Activated CD4-positive, alpha-beta T cell treated with anti-CD3 and anti-CD28 coated beads, Interleukin-2, Interleukin-4, amounts not matched to agents 100 ng/mL and 50 ng/mL, durations not matched to agents 16 hours and 8 hours (primary cell): Measurements from ENCODE around the gene BBX.

Source experiments
- DNase-seq: peaks from one replicate; pipeline ENCODE4 v3.0.0-alpha.2; 2020; ENCODE audit warnings: low spot score

BBX gene

GRCh38 chr3:107599772-107600145 lies 77.0 kb downstream of the BBX start:
- DNase-seq: no peak

- no peak for DNase-seq
Observed at GRCh38 chr3:107600780-107601179, 78.0 kb downstream of the BBX start.

- no peak for DNase-seq
Observed at GRCh38 chr3:107604057-107604822, 81.5 kb downstream of the BBX start.

GRCh38 chr3:107611775-107612469 lies 89.2 kb downstream of the BBX start:
- no peak for DNase-seq

- DNase-seq: no peak
Observed at GRCh38 chr3:107612664-107613084, 89.9 kb downstream of the BBX start.

- no peak for DNase-seq
Observed at GRCh38 chr3:107619549-107619948, 96.8 kb downstream of the BBX start.

- no peak for DNase-seq
Observed at GRCh38 chr3:107620534-107620933, 97.8 kb downstream of the BBX start.

- DNase-seq: no peak
Observed at GRCh38 chr3:107621465-107621864, 98.7 kb downstream of the BBX start.

- no peak for DNase-seq
Observed at GRCh38 chr3:107627962-107628542, 105.3 kb downstream of the BBX start.

- no peak for DNase-seq
Observed at GRCh38 chr3:107629566-107629965, 106.8 kb downstream of the BBX start.

GRCh38 chr3:107630779-107631178 lies 108.0 kb downstream of the BBX start:
- peak; percentile 15 for DNase-seq

- DNase-seq: no peak
Observed at GRCh38 chr3:107632576-107632975, 109.8 kb downstream of the BBX start.

GRCh38 chr3:107633327-107634098 lies 110.8 kb downstream of the BBX start:
- DNase-seq: no peak

- DNase-seq: no peak
Observed at GRCh38 chr3:107634099-107634489, 111.3 kb downstream of the BBX start.

- DNase-seq: no peak
Observed at GRCh38 chr3:107637416-107638183, 114.8 kb downstream of the BBX start.

GRCh38 chr3:107641572-107642307 lies 119.0 kb downstream of the BBX start:
- no peak for DNase-seq

GRCh38 chr3:107643038-107643883 lies 120.5 kb downstream of the BBX start:
- DNase-seq: no peak

GRCh38 chr3:107644631-107645030 lies 121.9 kb downstream of the BBX start:
- no peak for DNase-seq

- DNase-seq: no peak
Observed at GRCh38 chr3:107650788-107651187, 128.0 kb downstream of the BBX start.

- DNase-seq: peak; percentile 17
Observed at GRCh38 chr3:107651782-107652181, 129.0 kb downstream of the BBX start.
